H9 (cell line): Measurements from ENCODE around the gene TMEM14C. TPM values are rescaled to one million over a fixed set of nuclear protein-coding genes. Genes with fewer than 3 reads are reported as not detected.
A peak's percentile ranks its signal among the peaks of the same experiment; 100 is the strongest.

Experiments
- DNase-seq: peaks from one replicate; pipeline ENCODE4 v3.0.0-alpha.2; 2017
- H2AFZ ChIP-seq: one replicate; pipeline ENCODE4 v1.6.1; 2013; ENCODE audit warnings: mild to moderate bottlenecking, low read length, control low read depth, moderate library complexity
- H2AK5ac ChIP-seq: 2 replicates; pipeline ENCODE4 v1.6.1; 2013; ENCODE audit warnings: low read length, control low read depth, mixed read lengths; ENCODE audit not compliant: insufficient read length
- H2BK120ac ChIP-seq: one replicate; pipeline ENCODE4 v1.6.1; 2013; ENCODE audit warnings: low read depth, mild to moderate bottlenecking, low read length, control low read depth, inconsistent platforms; ENCODE audit not compliant: poor library complexity, severe bottlenecking
- H2BK12ac ChIP-seq: 2 replicates; pipeline ENCODE4 v1.6.1; 2013; ENCODE audit warnings: low read length, control low read depth, mixed read lengths, low read depth; ENCODE audit not compliant: insufficient read length
- H2BK15ac ChIP-seq: 2 replicates; pipeline ENCODE4 v1.6.1; 2013; ENCODE audit warnings: low read depth, low read length, control low read depth
- H2BK20ac ChIP-seq: one replicate; pipeline ENCODE4 v1.6.1; 2013; ENCODE audit warnings: low read depth, mild to moderate bottlenecking, low read length, control low read depth, inconsistent platforms; ENCODE audit not compliant: poor library complexity, severe bottlenecking
- H2BK5ac ChIP-seq: 2 replicates; pipeline ENCODE4 v1.6.1; 2013; ENCODE audit warnings: low read length, control low read depth, mixed read lengths; ENCODE audit not compliant: insufficient read length
- H3K14ac ChIP-seq: 2 replicates; pipeline ENCODE4 v1.6.1; 2013; ENCODE audit warnings: low read length, control low read depth; ENCODE audit not compliant: insufficient read depth
- H3K18ac ChIP-seq: 2 replicates; pipeline ENCODE4 v1.6.1; 2013; ENCODE audit warnings: low read depth, mild to moderate bottlenecking, mixed read lengths, low read length, control low read depth; ENCODE audit not compliant: insufficient read length
- H3K23ac ChIP-seq: 2 replicates; pipeline ENCODE4 v1.6.1; 2013; ENCODE audit warnings: low read length, control low read depth, mixed read lengths, low read depth; ENCODE audit not compliant: insufficient read length
- H3K23me2 ChIP-seq: 2 replicates; pipeline ENCODE4 v1.6.1; 2013; ENCODE audit warnings: low read depth, mild to moderate bottlenecking, mixed read lengths, low read length, control low read depth; ENCODE audit not compliant: insufficient read length, poor library complexity, severe bottlenecking
- H3K27ac ChIP-seq: 2 replicates; pipeline ENCODE4 v1.5.1; 2013; ENCODE audit warnings: low read length, control low read depth, mixed read lengths, low read depth; ENCODE audit not compliant: insufficient read length
- H3K27me3 ChIP-seq: 2 replicates; pipeline ENCODE4 v1.6.1; 2013; ENCODE audit warnings: low read length, control low read depth, inconsistent platforms; ENCODE audit not compliant: insufficient read depth
- H3K4ac ChIP-seq: 2 replicates; pipeline ENCODE4 v1.6.1; 2013; ENCODE audit warnings: low read depth, mild to moderate bottlenecking, control low read depth, inconsistent platforms, low read length, moderate library complexity
- H3K4me1 ChIP-seq: 2 replicates; pipeline ENCODE4 v1.6.1; 2013; ENCODE audit warnings: low read length, control low read depth, inconsistent platforms; ENCODE audit not compliant: insufficient read depth
- H3K4me2 ChIP-seq: 2 replicates; pipeline ENCODE4 v1.6.1; 2013; ENCODE audit warnings: low read length, control low read depth, mixed read lengths; ENCODE audit not compliant: insufficient read length, insufficient read depth
- H3K56ac ChIP-seq: 2 replicates; pipeline ENCODE4 v1.6.1; 2013; ENCODE audit warnings: low read depth, mild to moderate bottlenecking, mixed read lengths, low read length, control low read depth; ENCODE audit not compliant: insufficient read length
- H3K79me1 ChIP-seq: 2 replicates; pipeline ENCODE4 v1.6.1; 2013; ENCODE audit warnings: low read depth, mild to moderate bottlenecking, moderate library complexity, low read length, control low read depth, inconsistent platforms; ENCODE audit not compliant: insufficient read depth, poor library complexity, severe bottlenecking
- H3K79me2 ChIP-seq: 2 replicates; pipeline ENCODE4 v1.6.1; 2013; ENCODE audit warnings: low read length, control low read depth, inconsistent platforms; ENCODE audit not compliant: insufficient read depth
- H3K9ac ChIP-seq: 2 replicates; pipeline ENCODE4 v1.6.1; 2013; ENCODE audit warnings: low read length, control low read depth, mixed read lengths; ENCODE audit not compliant: insufficient read length; ENCODE audit errors: extremely low read depth
- H3K9me3 ChIP-seq: one replicate; pipeline ENCODE4 v1.6.1; 2013; ENCODE audit warnings: low read depth, low read length, inconsistent platforms; ENCODE audit not compliant: control insufficient read depth
- H3T11ph ChIP-seq: one replicate; pipeline ENCODE4 v1.6.1; 2013; ENCODE audit warnings: mild to moderate bottlenecking, low read length, control low read depth, inconsistent platforms
- H4K20me1 ChIP-seq: one replicate; pipeline ENCODE4 v1.6.1; 2013; ENCODE audit not compliant: control insufficient read depth, insufficient read length, insufficient read depth
- H4K5ac ChIP-seq: 2 replicates; pipeline ENCODE4 v1.6.1; 2013; ENCODE audit warnings: low read depth, mild to moderate bottlenecking, mixed read lengths, low read length, control low read depth; ENCODE audit not compliant: insufficient read length
- H4K8ac ChIP-seq: replicated peaks from 2 replicates; pipeline ENCODE4 v1.6.1; 2013; ENCODE audit warnings: low read length, control low read depth, mixed read lengths, low read depth; ENCODE audit not compliant: insufficient read length
- H4K91ac ChIP-seq: 2 replicates; pipeline ENCODE4 v1.6.1; 2013; ENCODE audit warnings: low read depth, mild to moderate bottlenecking, moderate library complexity, mixed read lengths, low read length, control low read depth; ENCODE audit not compliant: insufficient read length
- H3K27ac Mint-ChIP-seq, 3 experiments: 2 replicates in 2 of 3; 3 replicates in 1 of 3; pipeline ENCODE4 v1.8.0; 2020 to 2021; ENCODE audit warnings: mixed read lengths in 3 of 3, mild to moderate bottlenecking in 1 of 3, moderate library complexity in 1 of 3
- H3K27me3 Mint-ChIP-seq: 2 replicates; pipeline ENCODE4 v1.8.0; 2021; ENCODE audit warnings: low read depth, mild to moderate bottlenecking, moderate library complexity, mixed read lengths
- H3K36me3 Mint-ChIP-seq, 3 experiments: 2 replicates in 2 of 3; 3 replicates in 1 of 3; pipeline ENCODE4 v1.8.0; 2020 to 2021; ENCODE audit warnings: low read depth in 3 of 3, mixed read lengths in 3 of 3; ENCODE audit not compliant: insufficient read depth in 1 of 3
- H3K4me1 Mint-ChIP-seq, 2 experiments: 2 replicates each; pipeline ENCODE4 v1.8.0; 2020; ENCODE audit warnings: mixed read lengths in 2 of 2
- H3K4me3 Mint-ChIP-seq, 2 experiments: 2 replicates in 1 of 2; 3 replicates in 1 of 2; pipeline ENCODE4 v1.8.0; 2020 to 2021; ENCODE audit warnings: mild to moderate bottlenecking in 2 of 2, mixed read lengths in 2 of 2, moderate library complexity in 1 of 2
- H3K9me3 Mint-ChIP-seq, 2 experiments: 2 replicates in 1 of 2; 3 replicates in 1 of 2; pipeline ENCODE4 v1.8.0; 2020; ENCODE audit warnings: mild to moderate bottlenecking in 2 of 2, mixed read lengths in 2 of 2, moderate library complexity in 1 of 2
- WGBS: extraction: QIAGEN DNeasy Blood & Tissue Kit; methylation state at CpG from one replicate; pipeline ENCODE4 v1.1.7; 2013; ENCODE audit warnings: missing lambda C conversion rate, low lambda C conversion rate, mixed read lengths; ENCODE audit not compliant: insufficient read length; ENCODE audit errors: extremely low coverage; 5-methylcytosine and 5-hydroxymethylcytosine counted together
- total RNA-seq: library from RNA; stranded (reverse); gene quantifications from 2 replicates; pipeline ENCODE4 v1.2.1, GENCODE V29; 2021
- TF ChIP-seq, protein P1 (sequence below): fragments of 200-600 bp; sonication (generic); conservative IDR thresholded peaks from 3 replicates; pipeline ENCODE4 v1.8.0; 2021; ENCODE audit warnings: antibody characterized with exemption, mild to moderate bottlenecking

The TMEM14C gene
- total RNA-seq, 1 experiment from 2014 or later, result 94.4 TPM

DNA sequence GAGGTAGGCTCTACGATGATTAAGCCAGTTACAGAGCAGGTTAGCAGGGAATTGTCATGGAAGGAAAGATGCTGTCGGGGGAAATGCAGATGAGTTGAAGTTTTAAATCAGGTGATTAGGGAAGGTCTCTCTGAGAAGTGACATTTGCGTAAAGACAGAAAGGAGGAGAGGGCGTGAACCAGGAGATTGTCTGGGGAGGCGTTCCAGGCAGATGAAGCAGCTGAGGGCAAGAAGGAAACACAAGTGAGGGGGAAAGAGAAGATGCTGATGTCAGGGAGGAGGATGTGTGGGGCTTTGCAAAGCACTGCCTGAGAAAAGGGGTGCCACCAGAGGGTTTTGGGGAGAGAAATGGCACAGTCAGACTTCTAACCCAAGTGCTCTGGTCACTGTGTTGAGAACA is 22.2 kb downstream of the TMEM14C start:
- H3K36me3 Mint-ChIP-seq, result peaks cover 4 to 19% (median 10%) of the 10 kb centered on the region in 3 experiments; a peak in 6 of 7 replicates
- H2BK20ac ChIP-seq, result no peak overlapping the region
- TF ChIP-seq, protein P1, sequence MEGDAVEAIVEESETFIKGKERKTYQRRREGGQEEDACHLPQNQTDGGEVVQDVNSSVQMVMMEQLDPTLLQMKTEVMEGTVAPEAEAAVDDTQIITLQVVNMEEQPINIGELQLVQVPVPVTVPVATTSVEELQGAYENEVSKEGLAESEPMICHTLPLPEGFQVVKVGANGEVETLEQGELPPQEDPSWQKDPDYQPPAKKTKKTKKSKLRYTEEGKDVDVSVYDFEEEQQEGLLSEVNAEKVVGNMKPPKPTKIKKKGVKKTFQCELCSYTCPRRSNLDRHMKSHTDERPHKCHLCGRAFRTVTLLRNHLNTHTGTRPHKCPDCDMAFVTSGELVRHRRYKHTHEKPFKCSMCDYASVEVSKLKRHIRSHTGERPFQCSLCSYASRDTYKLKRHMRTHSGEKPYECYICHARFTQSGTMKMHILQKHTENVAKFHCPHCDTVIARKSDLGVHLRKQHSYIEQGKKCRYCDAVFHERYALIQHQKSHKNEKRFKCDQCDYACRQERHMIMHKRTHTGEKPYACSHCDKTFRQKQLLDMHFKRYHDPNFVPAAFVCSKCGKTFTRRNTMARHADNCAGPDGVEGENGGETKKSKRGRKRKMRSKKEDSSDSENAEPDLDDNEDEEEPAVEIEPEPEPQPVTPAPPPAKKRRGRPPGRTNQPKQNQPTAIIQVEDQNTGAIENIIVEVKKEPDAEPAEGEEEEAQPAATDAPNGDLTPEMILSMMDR, result no peak
- H3K4me3 Mint-ChIP-seq, result no peak overlapping the region
- no peak overlapping the region for H4K91ac ChIP-seq
- no peak overlapping the region for H2BK5ac ChIP-seq
- no peaks in the 10 kb centered on the region for H3K27me3 Mint-ChIP-seq
- no peak overlapping the region for H2BK15ac ChIP-seq
- no peak overlapping the region for H3K4me2 ChIP-seq
- H2AK5ac ChIP-seq, result no peak overlapping the region
- H4K5ac ChIP-seq, result no peak overlapping the region
- no peak overlapping the region for H3T11ph ChIP-seq
- no peaks in the 10 kb centered on the region; a peak in 1 of 5 replicates for H3K9me3 Mint-ChIP-seq
- H3K79me1 ChIP-seq, result peaks cover 5% of the 10 kb centered on the region
- H3K27ac Mint-ChIP-seq, result peak overlapping the region in 2 of 3 experiments; percentile 3 to 17; a peak in 3 of 7 replicates
- no peak overlapping the region for H3K9ac ChIP-seq
- H2AFZ ChIP-seq, result no peak overlapping the region
- no peak overlapping the region for H4K8ac ChIP-seq
- no peak overlapping the region for H3K23ac ChIP-seq
- H3K27ac ChIP-seq, result no peak overlapping the region
- no peak overlapping the region for H2BK120ac ChIP-seq
- H4K20me1 ChIP-seq, result no peaks in the 10 kb centered on the region
- no peak for DNase-seq
- H2BK12ac ChIP-seq, result no peak overlapping the region
- no peaks in the 10 kb centered on the region for H3K27me3 ChIP-seq
- peaks cover 16% of the 10 kb centered on the region; the same call in 1 of the 2 replicates for H3K79me2 ChIP-seq
- H3K23me2 ChIP-seq, result peaks cover 3% of the 10 kb centered on the region
- no peak overlapping the region for H3K14ac ChIP-seq
- H3K18ac ChIP-seq, result no peak overlapping the region
- H3K4me1 ChIP-seq, result peaks cover 4% of the 10 kb centered on the region
- no peak overlapping the region for H3K56ac ChIP-seq
- no peak overlapping the region for H3K4ac ChIP-seq
- peaks cover 23 to 33% of the 10 kb centered on the region in 2 experiments for H3K4me1 Mint-ChIP-seq
- WGBS, result no CpG with 5 or more reads among the region's 5 CpGs
- H3K9me3 ChIP-seq, result no peaks in the 10 kb centered on the region
